ENCODE results near the gene GJA4.
"Not testable (repeated sequence)": the region's sequence is repeated elsewhere in the genome, so short reads cannot be mapped to it uniquely, and the experiment has no call there.

Gene GJA4

DNA sequence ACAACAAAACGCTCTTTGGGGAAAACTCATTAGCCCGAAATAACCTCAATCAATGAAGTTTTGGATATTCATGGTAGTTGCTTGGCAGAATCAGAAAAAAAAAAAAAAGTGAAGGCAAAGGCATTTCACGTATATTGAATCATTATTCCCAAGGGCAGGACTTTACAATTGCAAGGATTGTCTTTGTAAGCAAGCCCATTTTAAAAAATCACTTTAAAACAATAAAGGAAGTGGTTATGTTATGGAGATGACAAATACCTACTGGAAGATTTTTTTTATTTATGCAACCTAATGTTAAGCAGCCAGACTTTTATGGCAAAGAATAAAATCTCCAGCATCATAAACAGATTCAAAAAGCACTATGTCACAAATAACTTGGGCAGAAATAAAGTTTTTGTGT, 23.9 kb upstream of the GJA4 start:
- H3K4me3 ChIP-seq (ENCODE audit: low read depth, low read length): no peak overlapping the region
- TF ChIP-seq, protein P1, sequence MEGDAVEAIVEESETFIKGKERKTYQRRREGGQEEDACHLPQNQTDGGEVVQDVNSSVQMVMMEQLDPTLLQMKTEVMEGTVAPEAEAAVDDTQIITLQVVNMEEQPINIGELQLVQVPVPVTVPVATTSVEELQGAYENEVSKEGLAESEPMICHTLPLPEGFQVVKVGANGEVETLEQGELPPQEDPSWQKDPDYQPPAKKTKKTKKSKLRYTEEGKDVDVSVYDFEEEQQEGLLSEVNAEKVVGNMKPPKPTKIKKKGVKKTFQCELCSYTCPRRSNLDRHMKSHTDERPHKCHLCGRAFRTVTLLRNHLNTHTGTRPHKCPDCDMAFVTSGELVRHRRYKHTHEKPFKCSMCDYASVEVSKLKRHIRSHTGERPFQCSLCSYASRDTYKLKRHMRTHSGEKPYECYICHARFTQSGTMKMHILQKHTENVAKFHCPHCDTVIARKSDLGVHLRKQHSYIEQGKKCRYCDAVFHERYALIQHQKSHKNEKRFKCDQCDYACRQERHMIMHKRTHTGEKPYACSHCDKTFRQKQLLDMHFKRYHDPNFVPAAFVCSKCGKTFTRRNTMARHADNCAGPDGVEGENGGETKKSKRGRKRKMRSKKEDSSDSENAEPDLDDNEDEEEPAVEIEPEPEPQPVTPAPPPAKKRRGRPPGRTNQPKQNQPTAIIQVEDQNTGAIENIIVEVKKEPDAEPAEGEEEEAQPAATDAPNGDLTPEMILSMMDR (IDR thresholded peaks at IDR 0.05; ENCODE audit: control insufficient read depth, extremely low read depth, insufficient read depth): no peak
- DNase-seq (ENCODE audit: low read depth): no peak

DNA sequence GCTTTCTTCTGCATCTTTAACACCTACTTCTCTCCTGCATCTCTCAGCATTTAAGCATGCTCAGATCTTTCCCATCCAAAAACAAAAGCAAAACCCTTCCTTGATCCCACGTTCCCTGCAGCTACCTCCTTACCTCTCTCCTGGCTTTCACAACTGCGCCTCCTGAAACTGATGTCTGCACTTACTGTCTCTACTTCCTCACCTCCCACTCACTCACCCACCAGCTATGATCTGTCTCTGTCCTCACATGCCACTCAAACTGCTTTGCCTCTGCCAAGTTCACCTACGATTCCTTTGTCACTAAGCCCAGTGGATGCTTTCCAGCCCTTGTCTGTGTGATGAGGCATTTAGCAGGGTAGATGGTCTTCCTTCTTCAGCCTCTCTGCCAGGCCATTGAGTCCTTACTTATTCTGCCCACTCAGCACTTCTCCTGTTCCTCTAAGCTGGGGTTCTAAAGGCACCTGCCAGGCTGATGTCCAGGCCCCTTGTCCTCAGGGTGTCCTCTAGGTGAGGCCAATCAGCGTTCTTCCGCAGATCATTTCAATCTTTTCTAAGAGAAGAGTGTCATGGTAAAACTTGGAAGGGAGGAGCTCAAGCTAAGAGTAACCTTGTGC, 21.8 kb upstream of the GJA4 start:
- no peak for DNase-seq (ENCODE audit: low read depth)
- H3K4me3 ChIP-seq (ENCODE audit: low read depth, low read length): no peak overlapping the region
- TF ChIP-seq, protein P1 (IDR thresholded peaks at IDR 0.05; ENCODE audit: control insufficient read depth, extremely low read depth, insufficient read depth): no peak

DNA sequence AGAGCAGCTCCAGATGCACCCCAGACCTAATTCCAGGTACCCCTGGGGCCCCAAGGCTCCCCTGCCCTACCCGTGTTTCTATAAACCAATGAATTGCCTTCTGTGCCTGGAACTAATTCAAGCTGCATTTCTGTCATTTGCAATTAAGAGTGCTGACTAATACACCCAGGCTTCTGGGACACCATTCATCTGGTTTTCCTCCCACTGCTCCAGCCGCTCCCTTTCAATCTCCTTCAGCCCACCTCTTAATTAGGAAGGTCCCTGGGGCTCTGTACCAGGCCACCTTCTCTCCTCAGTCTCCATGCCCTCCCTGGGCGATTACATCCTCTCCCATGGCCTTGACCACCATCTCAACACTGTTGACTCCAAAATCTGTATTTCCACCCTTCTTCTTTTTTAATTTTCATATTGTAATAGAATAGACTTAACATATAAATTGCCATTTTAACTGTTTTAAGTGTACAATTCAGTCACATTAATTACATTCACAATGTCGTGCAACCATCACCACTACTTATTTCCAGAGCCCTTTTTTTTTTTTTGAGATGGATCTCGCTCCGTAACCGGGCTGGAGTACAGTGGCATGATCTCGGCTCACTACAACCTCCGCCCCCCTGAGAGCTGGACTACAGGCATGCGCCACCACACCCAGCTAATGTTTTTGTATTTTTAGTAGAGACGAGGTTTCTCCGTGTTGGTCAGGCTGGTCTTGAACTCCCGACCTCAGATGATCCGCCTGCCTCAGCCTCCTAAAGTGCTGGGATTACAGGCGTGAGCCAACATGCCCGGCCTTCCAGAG, 21.0 kb upstream of the GJA4 start:
- TF ChIP-seq, protein P1 (IDR thresholded peaks at IDR 0.05; ENCODE audit: control insufficient read depth, extremely low read depth, insufficient read depth): no peak
- no peak overlapping the region for H3K4me3 ChIP-seq (ENCODE audit: low read depth, low read length)

DNA sequence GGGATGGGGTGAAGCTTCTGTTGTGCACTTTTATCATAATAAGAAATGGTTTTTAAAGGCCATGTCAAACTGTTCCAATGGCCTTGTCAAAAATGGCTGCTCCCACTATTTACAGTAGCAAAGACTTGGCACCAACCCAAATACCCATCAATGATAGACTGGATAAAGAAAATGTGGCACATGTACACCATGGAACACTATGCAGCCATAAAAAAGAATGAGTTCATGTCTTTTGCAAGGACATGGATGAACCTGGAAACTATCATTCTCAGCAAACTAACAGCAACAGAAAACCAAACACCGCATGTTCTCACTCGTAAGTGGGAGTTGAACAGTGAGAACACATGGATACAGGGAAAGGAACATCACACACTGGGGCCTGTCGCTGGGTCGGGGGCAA, 19.7 kb upstream of the GJA4 start:
- DNase-seq (ENCODE audit: low read depth); H3K4me3 ChIP-seq (ENCODE audit: low read depth, low read length): not testable (repeated sequence)

More for the DNA sequence above, 21.0 kb upstream of the GJA4 start:
- DNase-seq (ENCODE audit: low read depth): no peak

DNA sequence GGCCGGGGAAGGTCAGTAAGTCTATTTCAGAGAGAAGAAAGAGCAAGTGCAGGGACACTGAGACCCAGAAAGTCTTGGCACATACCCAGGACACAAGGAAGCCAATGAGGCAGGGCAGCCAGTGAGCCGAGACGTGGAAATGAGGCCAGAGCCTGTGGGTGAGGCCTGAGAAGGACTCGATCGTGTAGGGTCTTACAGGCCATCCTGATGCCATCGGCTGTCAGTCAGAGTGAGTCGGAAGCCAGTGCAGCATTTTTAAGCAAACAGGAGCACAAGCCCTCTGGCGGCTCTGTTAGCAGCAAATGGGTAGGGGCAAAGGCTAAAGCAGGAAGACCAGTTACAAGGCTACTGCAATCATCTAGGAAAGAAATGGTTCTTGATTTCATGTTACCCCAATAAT, 17.8 kb upstream of the GJA4 start:
- TF ChIP-seq, protein P1 (IDR thresholded peaks at IDR 0.05; ENCODE audit: control insufficient read depth, extremely low read depth, insufficient read depth): no peak
- no peak for DNase-seq (ENCODE audit: low read depth)
- no peak overlapping the region for H3K4me3 ChIP-seq (ENCODE audit: low read depth, low read length)

DNA sequence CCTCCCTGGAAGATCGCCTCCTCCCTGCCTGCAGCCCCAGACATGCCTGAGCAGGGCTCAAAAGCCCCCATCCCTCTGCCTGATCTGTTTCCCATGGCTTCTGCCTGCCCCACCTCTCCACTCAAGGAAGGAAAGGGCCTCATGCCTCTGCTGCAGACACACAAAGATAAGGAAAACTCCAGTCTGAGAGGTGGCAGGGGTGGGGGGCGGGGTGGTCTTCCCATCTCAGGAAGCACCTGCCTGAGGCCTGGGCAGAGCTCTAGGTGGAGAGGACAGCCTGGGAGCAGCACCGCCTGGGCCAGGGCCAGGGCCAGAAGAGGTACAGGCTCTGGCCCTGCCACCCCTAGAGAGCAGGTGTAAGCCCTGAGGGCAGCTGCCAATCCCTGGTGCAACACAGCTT, 15.9 kb upstream of the GJA4 start:
- no peak for DNase-seq (ENCODE audit: low read depth)

More for the DNA sequence above, 15.9 kb upstream of the GJA4 start:
- TF ChIP-seq, protein P1 (IDR thresholded peaks at IDR 0.05; ENCODE audit: control insufficient read depth, extremely low read depth, insufficient read depth): no peak
- no peak overlapping the region for H3K4me3 ChIP-seq (ENCODE audit: low read depth, low read length)
